GM23248 (cell line): ENCODE measurements around the gene TMEM145.

Experiments
- EZH2 ChIP-seq: fragments of 200-600 bp; sonication (generic); IDR thresholded peaks from 2 replicates; pipeline ENCODE4 v1.6.1; 2018; ENCODE audit warnings: antibody characterized with exemption, mild to moderate bottlenecking; ENCODE audit not compliant: insufficient read depth, poor library complexity, severe bottlenecking
- EZH2phosphoT487 ChIP-seq: fragments of 200-600 bp; sonication (generic); IDR thresholded peaks from 2 replicates; pipeline ENCODE4 v1.6.1; 2018; ENCODE audit warnings: antibody characterized with exemption, moderate library complexity, mild to moderate bottlenecking, low read depth; ENCODE audit not compliant: insufficient read depth

- TF ChIP-seq EZH2phosphoT487 = no peak
- no peak for TF ChIP-seq EZH2
Observed at GRCh38 chr19:42271861-42272534, 41.1 kb upstream of the TMEM145 start.
